DMS53 treated with DMSO at 0.1 percent for 48 hours (cell line): Measurements from ENCODE around the gene MEGF11.

Experiments used
- DNase-seq: peaks from one replicate; lab custom pipeline; 2025; ENCODE audit not compliant: unreplicated experiment; lab: John Stamatoyannopoulos, UW

The MEGF11 gene

GRCh38 chr15:66253418-66254088 is at the start of gene MEGF11:
Gene MEGF11, minus strand, starts transcription at chr15:66253750. Its CDS starts 125,347 bp downstream, at chr15:66128403.
- DNase-seq, result no peak

GRCh38 chr15:66302489-66303278 is 49.1 kb upstream of the MEGF11 start:
- DNase-seq, result no peak

GRCh38 chr15:66298803-66299251 is 45.3 kb upstream of the MEGF11 start:
- no peak for DNase-seq

- no peak for DNase-seq
Measured at GRCh38 chr15:66296186-66296585, 42.6 kb upstream of the MEGF11 start.

GRCh38 chr15:66294932-66295235 is 41.3 kb upstream of the MEGF11 start:
- DNase-seq, result no peak

- no peak for DNase-seq
Measured at GRCh38 chr15:66294157-66294931, 40.8 kb upstream of the MEGF11 start.

- peak; percentile 17 for DNase-seq
Measured at GRCh38 chr15:66293419-66294156, 40.0 kb upstream of the MEGF11 start, which contains the start of gene DIS3L. Gene DIS3L, plus strand, starts transcription at chr15:66293568. Its CDS starts 29 bp downstream, at chr15:66293597.

- no peak for DNase-seq
Measured at GRCh38 chr15:66292571-66293418, 39.2 kb upstream of the MEGF11 start.

GRCh38 chr15:66291816-66292570 is 38.4 kb upstream of the MEGF11 start:
- no peak for DNase-seq

GRCh38 chr15:66290518-66290917 is 37.0 kb upstream of the MEGF11 start:
- DNase-seq, result no peak

GRCh38 chr15:66290007-66290406 is 36.5 kb upstream of the MEGF11 start:
- no peak for DNase-seq

GRCh38 chr15:66288551-66289185 is 35.1 kb upstream of the MEGF11 start:
- no peak for DNase-seq

- DNase-seq, result no peak
Measured at GRCh38 chr15:66288093-66288492, 34.5 kb upstream of the MEGF11 start.

GRCh38 chr15:66287461-66288057 is 34.0 kb upstream of the MEGF11 start:
- DNase-seq, result peak; percentile 17

GRCh38 chr15:66285533-66286280 is 32.2 kb upstream of the MEGF11 start:
- DNase-seq, result no peak

GRCh38 chr15:66284271-66284670 is 30.7 kb upstream of the MEGF11 start:
- no peak for DNase-seq

GRCh38 chr15:66278671-66279070 is 25.1 kb upstream of the MEGF11 start:
- no peak for DNase-seq

GRCh38 chr15:66278056-66278455 is 24.5 kb upstream of the MEGF11 start:
- DNase-seq, result no peak
